Colon (tissue), 2 donors: ENCODE results near the gene SH3RF1.

Experiments
- FAIRE-seq: peaks from 2 replicates; lab custom pipeline; 2012; peaks lifted over from hg19 to GRCh38; lab: Jason Lieb, UNC
- donor health status: control.
- donor health status: control.

The SH3RF1 gene

DNA sequence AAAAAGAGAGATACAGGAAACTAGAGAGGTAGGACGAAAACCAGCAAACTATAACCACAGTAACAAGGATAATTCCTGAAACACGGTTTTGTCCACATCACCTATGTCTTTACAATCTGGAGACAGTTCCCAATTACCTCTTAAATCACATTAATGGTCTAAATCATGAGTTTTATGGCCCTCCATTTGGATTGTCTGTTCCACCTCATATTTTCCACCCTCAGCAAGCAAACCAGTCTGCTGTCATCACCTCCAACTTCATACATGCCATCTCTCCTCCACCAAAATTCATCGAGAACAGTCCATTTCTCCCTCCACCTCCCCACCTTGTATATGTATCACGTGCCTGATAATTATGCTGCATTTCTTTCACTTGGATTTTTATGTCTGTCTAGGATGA, 107.3 kb downstream of the SH3RF1 start:
- no peak for FAIRE-seq

DNA sequence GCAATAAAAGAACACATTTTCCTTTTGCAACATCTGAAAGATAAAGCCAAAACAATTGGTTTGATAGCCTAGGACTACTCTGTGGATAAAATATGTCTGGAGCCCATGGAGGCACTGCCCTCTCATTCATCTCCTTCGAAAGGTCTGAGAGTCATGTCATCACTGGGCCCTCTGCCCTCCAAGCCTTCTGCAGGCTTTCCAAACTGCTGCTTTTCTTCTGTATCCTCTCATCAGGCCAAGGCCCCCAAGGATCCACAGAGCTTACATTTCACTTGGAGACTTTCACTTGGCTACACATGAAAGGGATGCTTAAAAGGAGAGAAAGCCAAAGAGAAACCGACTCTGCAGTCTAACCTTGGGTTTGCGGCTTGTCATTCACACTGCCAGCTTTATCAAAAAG, 109.9 kb downstream of the SH3RF1 start:
- FAIRE-seq = no peak

DNA sequence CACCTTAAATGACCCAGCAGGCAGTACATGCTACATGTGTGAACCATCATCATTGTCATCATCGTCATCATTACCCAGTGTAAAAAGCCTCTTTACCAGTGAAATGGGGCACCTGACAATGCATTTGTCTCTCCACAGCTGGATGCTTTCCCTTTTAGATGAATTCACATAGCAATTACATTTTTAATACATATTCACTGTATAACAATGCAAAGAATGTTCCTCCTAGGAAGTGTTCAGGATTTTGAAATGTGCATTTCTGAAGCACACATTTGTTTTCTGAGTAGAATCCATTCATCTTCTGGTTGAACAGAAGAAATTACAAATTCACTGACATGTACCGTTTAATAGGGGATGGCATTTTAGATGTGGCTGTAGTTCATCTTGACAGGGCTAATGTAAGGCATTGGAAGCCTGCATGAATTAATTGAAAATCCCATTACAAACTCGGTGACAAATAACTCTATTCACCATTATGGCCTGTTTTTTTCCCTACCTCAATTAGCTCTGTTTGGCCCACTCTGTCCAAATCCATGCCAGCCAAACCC, 111.1 kb downstream of the SH3RF1 start:
- no peak for FAIRE-seq

DNA sequence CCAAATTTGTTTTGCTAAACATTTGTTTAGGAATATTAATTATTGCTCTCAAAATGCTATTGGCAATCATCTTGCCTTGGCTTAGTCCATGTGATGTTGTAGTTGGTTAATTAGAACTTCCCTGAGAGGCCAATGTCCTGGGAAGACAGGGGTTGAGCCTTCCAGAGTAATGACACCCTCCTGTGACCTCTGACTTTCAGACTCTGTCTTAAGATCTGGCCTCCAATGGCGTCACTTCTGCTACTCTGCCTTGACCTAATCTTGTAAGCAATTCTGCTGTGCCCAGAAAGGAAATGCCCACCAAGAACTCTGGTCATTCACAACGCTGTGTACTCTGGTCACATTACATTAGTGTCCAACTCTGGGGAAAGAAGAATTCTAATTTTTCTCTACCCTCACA, 111.9 kb downstream of the SH3RF1 start:
- no peak for FAIRE-seq

DNA sequence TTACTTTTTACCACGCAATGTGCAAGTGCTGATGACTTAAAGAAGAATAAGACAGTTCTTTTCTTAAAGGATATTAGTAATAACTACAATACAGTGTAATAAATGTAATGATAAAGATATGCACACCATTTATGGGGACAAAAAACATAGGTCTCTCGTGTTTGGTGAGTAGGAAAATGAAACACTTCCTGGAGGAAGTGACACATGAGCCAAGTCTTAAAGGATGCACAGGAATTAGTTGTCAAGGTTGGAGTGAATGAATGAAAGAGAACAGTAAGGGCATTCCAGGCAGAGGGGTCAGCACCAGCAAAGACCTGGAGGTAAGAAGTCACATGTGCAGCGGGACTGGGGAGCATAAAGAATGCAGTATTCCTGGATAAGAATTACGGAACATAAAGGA, 112.7 kb downstream of the SH3RF1 start:
- FAIRE-seq = no peak

DNA sequence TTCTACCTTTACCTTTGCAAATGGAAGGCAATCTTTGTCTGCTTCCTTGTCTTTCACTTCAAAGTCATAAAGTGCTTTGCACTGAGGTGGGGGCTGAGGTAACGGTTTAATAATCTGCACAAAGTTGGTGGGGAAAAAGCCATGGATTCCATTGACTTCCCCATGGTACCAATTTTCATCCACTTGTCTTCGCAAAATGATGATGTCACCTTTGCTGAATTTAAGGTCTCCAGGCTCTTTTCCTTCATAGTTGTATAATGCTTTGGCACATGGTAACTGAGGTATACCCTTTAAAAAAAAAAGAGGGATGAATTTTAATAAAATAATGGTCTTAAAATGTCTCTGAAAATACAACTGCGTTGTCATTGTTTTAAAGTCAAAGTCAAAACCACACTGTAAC, 114.4 kb downstream of the SH3RF1 start:
- no peak for FAIRE-seq

DNA sequence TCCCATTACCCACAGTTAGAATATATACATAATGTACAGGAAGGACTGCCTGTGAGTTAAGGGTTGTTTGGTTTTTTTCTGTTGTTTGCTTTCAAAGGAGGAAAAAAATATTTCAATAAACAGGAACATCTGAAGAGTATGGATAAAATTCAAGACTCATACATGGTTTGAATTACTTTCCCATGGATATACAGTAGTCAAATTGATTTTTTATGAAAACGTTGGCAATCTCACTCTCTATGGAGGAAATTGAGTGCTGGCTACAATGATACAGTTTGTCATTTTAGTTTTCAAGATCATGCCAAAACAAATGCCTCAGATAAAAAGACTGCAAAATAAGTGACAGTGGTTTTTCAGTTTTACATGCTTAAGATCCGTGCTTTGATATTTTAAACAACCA, 116.6 kb downstream of the SH3RF1 start:
- no peak for FAIRE-seq

DNA sequence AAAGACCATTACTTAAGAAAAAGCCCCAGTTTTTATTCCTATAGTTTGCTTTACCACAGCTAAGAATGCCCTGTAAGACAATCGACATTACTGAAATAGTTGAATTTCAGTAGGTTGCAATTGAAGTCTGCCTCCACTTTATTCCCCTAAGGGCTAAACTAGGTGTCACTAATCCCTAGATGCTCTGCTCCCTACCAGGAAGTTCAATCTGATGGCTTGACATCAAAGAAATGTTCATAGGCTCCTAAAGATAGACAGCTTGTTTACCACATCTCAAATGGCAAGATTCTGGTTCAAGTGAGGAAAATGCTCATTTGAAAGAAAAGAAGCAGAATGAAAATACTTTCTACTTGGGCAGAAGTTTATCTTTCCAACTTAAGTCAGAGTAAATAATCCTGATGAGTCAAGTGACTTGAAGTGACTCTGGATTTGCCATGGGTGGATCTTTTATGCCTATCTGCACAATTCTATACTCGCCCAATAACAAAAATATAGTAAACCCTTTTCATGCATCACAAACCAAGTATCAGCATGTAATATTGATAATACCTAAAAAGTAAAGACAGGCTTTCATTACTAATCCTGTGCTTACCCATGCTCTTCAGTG, 117.2 kb downstream of the SH3RF1 start:
- FAIRE-seq = no peak

DNA sequence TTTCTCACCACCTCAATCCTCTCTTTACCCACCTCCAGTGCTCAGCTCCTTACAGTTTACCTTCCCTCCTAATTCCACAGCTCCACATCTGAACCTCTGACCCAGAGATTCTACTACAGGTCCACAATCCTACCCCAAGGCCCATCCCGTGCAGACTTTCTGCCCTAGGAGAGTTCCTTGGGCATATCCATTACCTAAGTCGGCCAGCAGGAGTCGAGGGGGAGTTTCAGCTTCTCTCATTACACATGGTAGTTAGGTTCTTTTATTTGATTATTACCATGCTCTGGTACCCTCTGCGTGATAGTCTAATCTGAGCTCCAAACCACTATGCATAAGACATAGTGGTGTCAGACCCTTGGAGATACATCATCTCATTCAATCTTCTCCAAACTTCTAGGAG, 117.9 kb downstream of the SH3RF1 start:
- no peak for FAIRE-seq

DNA sequence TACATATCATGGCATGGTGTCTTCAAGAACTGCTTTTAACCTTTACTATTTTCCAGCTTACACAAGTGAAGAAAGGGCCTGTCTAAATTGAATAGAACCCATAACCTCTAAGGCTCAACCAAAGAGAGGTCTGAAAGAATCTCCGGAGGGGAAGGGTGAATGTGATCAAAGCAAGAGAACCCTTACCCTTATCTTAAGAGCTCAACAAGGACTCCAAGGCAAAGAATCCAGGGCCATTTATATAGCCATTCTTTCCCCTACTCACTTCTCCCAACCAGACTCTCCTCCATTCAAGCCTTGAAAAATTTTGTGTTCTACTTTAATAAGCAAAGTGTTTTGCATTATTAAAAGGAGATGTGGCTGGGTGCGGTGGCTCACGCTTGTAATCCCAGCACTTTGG, 118.7 kb downstream of the SH3RF1 start:
- FAIRE-seq = no peak

DNA sequence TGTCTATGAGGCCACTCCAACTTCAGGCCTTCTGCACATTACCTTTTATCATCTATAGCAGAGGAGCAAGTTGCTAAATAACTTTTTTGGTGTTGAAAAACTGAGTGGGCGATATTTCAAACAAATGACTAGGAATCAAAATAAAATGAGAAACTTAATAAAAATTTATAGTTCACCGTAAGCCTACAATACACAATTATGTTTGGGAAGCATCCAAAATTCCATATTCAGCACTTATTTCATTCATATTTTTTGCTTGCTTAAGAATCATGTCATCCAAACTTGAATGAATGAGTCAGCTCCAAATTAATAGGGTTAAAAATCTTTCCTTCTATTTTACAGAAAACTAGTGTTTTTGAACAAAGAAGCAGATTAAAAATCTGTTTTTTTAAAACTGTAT, 119.1 kb downstream of the SH3RF1 start:
- FAIRE-seq = no peak

DNA sequence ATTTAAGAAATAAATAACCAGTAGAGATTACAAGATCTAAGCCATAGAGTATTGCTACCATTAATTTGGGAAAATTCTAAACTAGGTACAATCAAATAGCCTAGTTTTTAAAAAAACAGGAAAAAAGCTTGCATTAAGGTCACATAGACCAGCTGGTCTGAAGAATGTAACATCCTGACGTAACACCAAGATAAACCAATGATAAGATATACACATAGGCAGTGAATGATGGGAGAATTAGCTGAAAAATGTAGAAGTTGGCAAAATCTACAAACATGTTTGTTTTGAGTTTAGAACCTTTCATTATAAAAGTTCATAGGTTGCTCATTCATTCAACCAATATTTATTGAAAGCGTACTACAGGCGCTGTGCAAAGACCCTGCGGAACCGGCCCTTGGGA, 120.0 kb downstream of the SH3RF1 start:
- no peak for FAIRE-seq

DNA sequence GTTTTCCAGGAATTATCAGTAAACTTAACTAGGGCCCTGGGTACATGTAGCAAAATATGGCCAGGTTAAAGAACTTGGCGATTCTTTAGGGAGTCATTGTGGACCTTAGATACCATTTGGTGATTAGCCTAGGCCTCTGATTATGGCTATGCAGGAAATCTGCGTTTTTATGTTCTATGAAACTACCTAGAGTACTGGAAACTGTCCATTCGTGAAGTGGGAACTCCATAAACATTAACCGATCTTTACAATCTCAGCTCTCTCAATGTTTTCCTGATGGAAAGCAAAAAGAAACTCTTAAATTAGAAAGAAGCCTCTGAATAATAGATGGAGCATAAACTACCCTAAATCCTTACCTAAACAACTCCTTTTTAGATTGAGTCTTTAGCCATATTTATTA, 121.9 kb downstream of the SH3RF1 start:
- FAIRE-seq = no peak

DNA sequence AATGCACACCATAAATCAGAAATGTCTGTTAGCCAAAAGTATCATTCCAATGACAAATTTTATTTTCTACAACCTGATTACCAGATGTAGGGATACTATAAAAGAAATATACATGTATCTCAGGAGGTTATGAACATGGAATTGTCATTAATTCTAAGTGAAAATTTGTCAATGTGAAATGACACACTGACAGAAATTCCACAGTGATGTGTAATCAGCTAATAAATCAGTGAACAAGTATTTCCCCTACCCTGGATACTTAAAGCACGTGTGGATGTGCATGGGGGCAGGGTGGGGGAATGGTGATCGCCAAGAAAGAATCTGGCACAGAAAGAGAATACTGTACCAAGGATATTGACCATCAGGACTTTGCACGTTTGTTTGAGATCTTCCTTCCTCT, 123.6 kb downstream of the SH3RF1 start:
- FAIRE-seq = no peak

DNA sequence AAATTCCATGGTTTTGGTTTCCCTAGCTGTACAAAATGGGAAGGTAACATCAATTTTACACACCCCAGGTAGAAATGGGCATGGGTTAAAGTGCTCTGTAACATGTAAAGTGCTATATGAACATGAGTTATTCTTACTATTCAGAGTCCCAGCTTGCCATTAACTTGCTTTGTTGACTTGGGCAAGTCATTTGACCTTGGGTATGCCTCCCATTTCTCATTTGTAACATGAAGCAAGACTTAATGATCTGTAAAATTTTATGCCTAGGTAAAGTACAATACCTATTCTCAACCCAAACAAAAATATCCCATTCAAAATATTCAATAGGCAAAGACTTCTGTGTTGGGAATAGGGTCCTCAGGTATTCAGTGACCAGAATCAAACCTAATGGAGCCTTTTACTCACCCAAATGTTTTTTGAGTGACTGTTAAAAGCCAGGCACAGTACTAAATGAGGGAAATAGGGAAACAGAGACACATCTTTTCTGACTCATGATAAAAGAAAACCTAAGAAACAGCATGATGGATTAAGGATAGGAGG, 126.6 kb downstream of the SH3RF1 start:
- no peak for FAIRE-seq

DNA sequence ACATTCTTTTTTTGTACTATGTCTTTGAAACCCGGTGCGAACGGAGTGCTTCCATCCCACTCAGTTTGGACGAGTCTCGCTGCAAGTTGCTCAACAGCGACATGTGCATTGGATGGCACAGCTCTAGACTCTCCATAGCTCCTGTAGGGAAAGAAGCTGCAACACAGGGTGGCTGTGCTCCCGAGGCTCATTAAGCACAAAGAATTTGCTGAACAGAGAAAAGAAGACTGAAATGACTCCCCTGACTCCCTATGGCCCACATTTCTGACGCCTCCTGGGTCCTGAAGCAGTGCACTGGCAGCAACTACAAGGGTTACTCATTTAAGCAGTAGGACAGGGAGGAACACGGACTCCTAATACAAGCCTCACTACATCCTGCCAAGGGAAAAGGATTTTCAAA, 127.4 kb downstream of the SH3RF1 start:
- FAIRE-seq = no peak

DNA sequence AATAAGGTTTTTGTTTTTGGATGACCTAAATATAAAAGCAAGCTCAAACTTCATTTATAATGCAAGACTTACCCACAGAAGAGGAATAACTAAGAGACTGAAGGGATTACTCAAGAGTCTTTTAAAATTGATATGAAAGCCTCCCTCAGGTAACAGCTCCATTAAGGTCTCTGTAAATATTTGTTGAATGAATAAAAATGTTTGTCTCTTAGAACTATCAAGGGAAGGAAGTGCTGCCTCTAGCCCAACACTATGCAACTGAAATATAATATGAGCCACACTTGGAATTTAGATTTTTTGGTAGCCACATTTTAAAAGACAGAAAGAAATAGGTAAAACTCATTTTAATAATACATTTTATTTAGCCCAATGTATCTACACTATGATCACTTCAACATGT, 127.8 kb downstream of the SH3RF1 start:
- FAIRE-seq = no peak

DNA sequence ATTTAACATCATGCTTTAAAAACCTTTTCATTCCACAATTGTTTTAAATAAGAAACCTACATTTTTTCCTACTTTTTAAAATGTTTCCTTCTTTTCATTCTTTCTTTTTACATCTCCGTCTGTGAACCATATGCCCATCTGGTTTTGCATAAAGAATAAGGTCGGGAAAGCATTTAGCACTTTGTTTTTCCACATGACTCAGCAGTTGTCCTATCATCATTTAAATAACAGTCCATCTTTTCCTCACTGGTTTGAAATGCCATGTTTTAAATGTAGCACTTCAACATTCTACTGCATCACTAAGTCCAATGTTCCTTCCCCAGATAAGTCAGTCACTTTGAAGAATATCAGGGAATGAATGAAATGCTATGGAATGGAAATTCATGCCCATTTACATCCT, 128.4 kb downstream of the SH3RF1 start:
- FAIRE-seq = no peak

DNA sequence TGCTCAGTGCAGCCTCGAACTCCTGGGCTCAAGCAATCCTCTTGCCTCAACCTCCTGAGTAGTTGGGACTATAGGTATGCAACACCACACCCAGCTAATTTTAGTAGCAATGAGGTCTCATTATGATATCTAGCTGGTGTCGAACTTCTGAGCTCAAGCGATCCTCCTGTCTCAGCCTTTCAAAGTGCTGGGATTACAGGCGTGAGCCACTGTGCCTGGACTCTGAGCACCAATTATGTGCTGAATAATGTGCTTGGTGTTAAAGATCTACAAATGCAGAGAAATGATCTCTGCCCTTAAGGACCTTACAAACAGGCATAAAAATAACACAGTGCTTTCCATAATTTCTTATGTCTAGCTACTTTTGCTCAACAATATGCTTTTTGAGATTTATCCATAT, 131.7 kb downstream of the SH3RF1 start:
- no peak for FAIRE-seq

DNA sequence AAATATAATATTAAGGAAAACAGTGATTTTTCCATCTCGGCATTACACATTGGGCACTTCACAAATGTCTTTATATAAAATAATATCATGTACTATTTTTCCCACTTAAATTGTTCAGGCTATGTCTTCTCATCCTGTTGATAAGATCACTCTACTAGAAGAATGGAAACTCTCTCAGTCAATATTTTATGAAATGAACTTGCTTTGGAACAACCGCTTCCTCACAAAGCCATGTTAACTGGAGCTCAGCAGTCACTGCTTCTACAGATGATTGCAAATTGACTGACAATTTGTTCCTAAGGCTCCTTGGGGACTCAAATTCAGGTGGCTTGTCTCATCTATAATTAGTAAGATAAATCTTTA, 133.2 kb downstream of the SH3RF1 start:
- no peak for FAIRE-seq

DNA sequence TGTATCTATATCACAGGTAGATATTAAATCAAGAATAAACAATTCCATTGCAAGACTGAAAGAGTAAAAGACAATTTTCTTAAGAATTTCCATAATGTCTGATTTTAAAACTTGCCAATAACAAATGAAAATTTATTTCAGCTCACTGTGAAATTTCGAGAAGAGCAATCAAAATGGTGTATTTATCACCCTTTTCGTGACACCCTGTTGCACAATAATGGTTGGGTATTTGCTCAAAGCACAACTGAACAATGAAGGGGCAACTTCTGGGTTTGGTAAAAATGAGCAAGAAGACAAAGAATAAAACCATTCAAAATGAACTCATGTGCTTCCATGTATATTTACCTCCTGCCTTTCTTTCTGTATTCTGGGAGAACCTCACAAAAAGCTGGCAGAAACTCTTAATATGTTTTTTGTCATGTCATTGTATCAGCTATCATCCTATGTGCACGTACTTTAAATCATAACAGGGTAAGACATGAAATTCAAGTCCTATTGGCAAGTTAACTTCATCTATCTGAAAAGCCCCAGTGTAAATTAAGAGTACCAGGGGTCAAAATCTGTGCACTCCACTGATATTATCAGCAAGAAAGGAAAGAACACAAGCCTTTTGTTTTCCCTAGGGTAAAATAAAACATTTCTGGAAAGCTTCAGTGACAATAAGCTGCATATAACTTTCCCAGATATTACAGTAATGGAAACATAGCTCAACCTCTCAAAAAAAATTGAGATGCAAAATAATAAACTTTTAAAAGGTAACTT, 133.8 kb downstream of the SH3RF1 start:
- no peak for FAIRE-seq

DNA sequence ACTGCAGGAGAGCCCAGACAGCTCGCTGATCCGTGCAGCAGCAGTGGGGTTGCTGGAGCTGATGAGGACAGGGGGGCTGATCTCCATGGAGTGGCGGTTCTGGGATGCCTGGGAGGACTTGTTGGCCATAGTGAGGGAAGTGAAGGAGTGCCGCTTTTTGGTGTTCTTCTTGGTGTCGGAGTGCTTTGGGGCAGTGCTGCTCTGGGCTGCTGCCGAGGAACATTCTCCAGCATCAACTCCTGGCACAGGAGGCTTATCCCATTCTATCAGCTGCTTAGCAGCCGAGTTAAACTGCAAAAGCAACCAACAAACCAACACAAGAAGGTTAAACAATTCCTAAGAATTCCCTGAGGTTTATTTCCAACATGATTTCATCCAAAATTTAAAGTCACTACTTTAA, 134.4 kb downstream of the SH3RF1 start:
- FAIRE-seq = no peak

DNA sequence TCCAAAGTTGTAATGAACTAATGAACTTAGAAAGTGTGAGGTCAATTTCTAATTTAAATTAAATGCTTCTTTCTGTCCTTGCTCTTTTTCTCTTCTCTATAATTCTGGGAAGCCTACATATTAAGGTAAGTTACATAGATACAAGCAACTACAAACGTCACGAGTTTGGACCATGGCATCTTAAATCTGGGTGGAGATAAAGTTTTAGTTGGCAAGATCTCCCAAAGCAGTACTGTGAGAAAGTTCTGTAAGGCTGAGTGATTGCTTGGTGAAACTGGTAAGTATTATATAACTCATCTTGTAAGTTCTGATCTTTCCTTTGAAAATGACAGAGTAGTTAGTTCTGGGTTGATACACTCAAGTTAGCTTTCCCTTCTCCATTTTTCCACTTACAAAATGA, 135.0 kb downstream of the SH3RF1 start:
- FAIRE-seq = no peak

DNA sequence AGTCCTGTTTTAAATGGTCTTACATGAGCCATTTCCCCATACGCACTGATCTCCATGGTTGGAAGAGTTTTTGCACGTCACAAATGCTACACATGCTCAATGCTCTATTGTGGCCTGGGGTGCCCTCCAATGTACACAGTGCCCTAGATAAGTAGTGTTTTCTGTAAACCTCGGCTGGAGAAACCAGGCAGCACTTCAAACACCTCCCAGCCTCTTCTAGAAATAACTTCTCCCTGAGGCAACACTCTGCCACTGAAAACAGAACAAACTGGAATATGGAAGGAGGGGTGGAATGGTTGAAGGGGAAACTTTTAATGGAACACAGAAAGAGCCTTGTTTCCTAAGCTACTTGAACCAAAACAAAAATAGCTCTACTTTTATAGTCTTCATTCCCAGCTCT, 136.8 kb downstream of the SH3RF1 start:
- FAIRE-seq = no peak
